Central memory CD8-positive, alpha-beta T cell (primary cell): ENCODE results near the gene RCBTB2.

Experiments used
- ATAC-seq: fragments of 150-1000 bp; cut with Tn5 transposase; replicated peaks from 2 replicates; pipeline ENCODE4 v1.10.0; 2022; ENCODE audit warnings: mild to moderate bottlenecking, moderate FRiP score, moderate number of reproducible peaks; ENCODE audit not compliant: poor library complexity, severe bottlenecking; ENCODE audit errors: extremely low read depth
- DNase-seq, 2 donors: peaks; one replicate each; pipeline ENCODE4 v3.0.0; 2021; ENCODE audit warnings: low spot score in 2 of 2
- H3K27ac Mint-ChIP-seq: one replicate; pipeline ENCODE4 v1.8.0; 2022; ENCODE audit warnings: low read depth, mild to moderate bottlenecking, moderate library complexity, mixed read lengths
- H3K27me3 Mint-ChIP-seq: one replicate; pipeline ENCODE4 v1.8.0; 2022; ENCODE audit warnings: mixed read lengths
- H3K36me3 Mint-ChIP-seq: one replicate; pipeline ENCODE4 v1.8.0; 2022; ENCODE audit warnings: mild to moderate bottlenecking, moderate library complexity, mixed read lengths; ENCODE audit not compliant: insufficient read depth
- H3K4me1 Mint-ChIP-seq: one replicate; pipeline ENCODE4 v1.8.0; 2022; ENCODE audit warnings: mixed read lengths
- H3K4me3 Mint-ChIP-seq: one replicate; pipeline ENCODE4 v1.8.0; 2022; ENCODE audit warnings: mild to moderate bottlenecking, moderate library complexity, mixed read lengths
- H3K9me3 Mint-ChIP-seq: one replicate; pipeline ENCODE4 v1.8.0; 2022; ENCODE audit warnings: mixed read lengths

RCBTB2 gene

GRCh38 chr13:48559638-48560320 lies 26.9 kb upstream of the RCBTB2 start:
- peaks cover 60% of the 10 kb centered on the region for H3K4me1 Mint-ChIP-seq
- ATAC-seq (no peak), DNase-seq (no peak)
- no peaks in the 10 kb centered on the region for H3K9me3 Mint-ChIP-seq
- peaks cover 5% of the 10 kb centered on the region for H3K36me3 Mint-ChIP-seq
- peak overlapping the region; percentile 16 for H3K4me3 Mint-ChIP-seq
- no peaks in the 10 kb centered on the region for H3K27me3 Mint-ChIP-seq
- no peak overlapping the region for H3K27ac Mint-ChIP-seq

- ATAC-seq (no peak), DNase-seq (no peak)
- Mint-ChIP-seq H3K4me1 (peaks cover 30% of the 10 kb centered on the region), H3K9me3 (no peaks in the 10 kb centered on the region), H3K4me3 (no peak overlapping the region), H3K27ac (no peak overlapping the region), H3K27me3 (no peaks in the 10 kb centered on the region), H3K36me3 (no peaks in the 10 kb centered on the region)
Measured at GRCh38 chr13:48556817-48557216, 23.9 kb upstream of the RCBTB2 start.

GRCh38 chr13:48555441-48555840 lies 22.6 kb upstream of the RCBTB2 start:
- DNase-seq: no peak
- Mint-ChIP-seq H3K4me3 (no peak overlapping the region), H3K27ac (no peak overlapping the region), H3K27me3 (no peaks in the 10 kb centered on the region), H3K9me3 (no peaks in the 10 kb centered on the region), H3K36me3 (no peaks in the 10 kb centered on the region), H3K4me1 (peaks cover 18% of the 10 kb centered on the region)
- ATAC-seq: no peak

- ATAC-seq (no peak), DNase-seq (no peak)
- no peaks in the 10 kb centered on the region for H3K36me3 Mint-ChIP-seq
- no peaks in the 10 kb centered on the region for H3K27me3 Mint-ChIP-seq
- peaks cover 5% of the 10 kb centered on the region for H3K4me1 Mint-ChIP-seq
- no peaks in the 10 kb centered on the region for H3K9me3 Mint-ChIP-seq
- no peak overlapping the region for H3K27ac Mint-ChIP-seq
- no peak overlapping the region for H3K4me3 Mint-ChIP-seq
Measured at GRCh38 chr13:48551329-48551728, 18.4 kb upstream of the RCBTB2 start.

- Mint-ChIP-seq H3K9me3 (no peaks in the 10 kb centered on the region), H3K27me3 (no peaks in the 10 kb centered on the region), H3K27ac (no peak overlapping the region), H3K36me3 (no peaks in the 10 kb centered on the region), H3K4me1 (peaks cover 12% of the 10 kb centered on the region), H3K4me3 (no peak overlapping the region)
- ATAC-seq (no peak), DNase-seq (no peak)
Measured at GRCh38 chr13:48549658-48550057, 16.8 kb upstream of the RCBTB2 start.

- Mint-ChIP-seq H3K9me3 (no peaks in the 10 kb centered on the region), H3K36me3 (no peaks in the 10 kb centered on the region), H3K27ac (no peak overlapping the region), H3K27me3 (no peaks in the 10 kb centered on the region), H3K4me3 (no peak overlapping the region), H3K4me1 (peaks cover 12% of the 10 kb centered on the region)
- no peak for DNase-seq
- no peak for ATAC-seq
Measured at GRCh38 chr13:48547663-48548092, 14.8 kb upstream of the RCBTB2 start.

- peaks cover 12% of the 10 kb centered on the region for H3K4me1 Mint-ChIP-seq
- H3K4me3 Mint-ChIP-seq: no peak overlapping the region
- no peaks in the 10 kb centered on the region for H3K9me3 Mint-ChIP-seq
- no peak for ATAC-seq
- no peak for DNase-seq
- no peaks in the 10 kb centered on the region for H3K27me3 Mint-ChIP-seq
- H3K36me3 Mint-ChIP-seq: no peaks in the 10 kb centered on the region
- H3K27ac Mint-ChIP-seq: no peak overlapping the region
Measured at GRCh38 chr13:48545608-48546007, 12.7 kb upstream of the RCBTB2 start.

GRCh38 chr13:48542581-48543341 lies 9.9 kb upstream of the RCBTB2 start:
- no peaks in the 10 kb centered on the region for H3K36me3 Mint-ChIP-seq
- no peak overlapping the region for H3K27ac Mint-ChIP-seq
- H3K9me3 Mint-ChIP-seq: no peaks in the 10 kb centered on the region
- peaks cover 8% of the 10 kb centered on the region for H3K4me1 Mint-ChIP-seq
- DNase-seq (no peak), ATAC-seq (no peak)
- H3K4me3 Mint-ChIP-seq: no peak overlapping the region
- H3K27me3 Mint-ChIP-seq: no peaks in the 10 kb centered on the region

GRCh38 chr13:48542138-48542537 lies 9.3 kb upstream of the RCBTB2 start:
- H3K27me3 Mint-ChIP-seq: no peaks in the 10 kb centered on the region
- H3K9me3 Mint-ChIP-seq: peaks cover 5% of the 10 kb centered on the region
- ATAC-seq: no peak
- no peak for DNase-seq
- peaks cover 8% of the 10 kb centered on the region for H3K4me1 Mint-ChIP-seq
- H3K27ac Mint-ChIP-seq: no peak overlapping the region
- H3K4me3 Mint-ChIP-seq: no peak overlapping the region
- H3K36me3 Mint-ChIP-seq: no peaks in the 10 kb centered on the region

- H3K4me3 Mint-ChIP-seq: no peak overlapping the region
- ATAC-seq (no peak), DNase-seq (no peak)
- no peaks in the 10 kb centered on the region for H3K4me1 Mint-ChIP-seq
- no peaks in the 10 kb centered on the region for H3K27me3 Mint-ChIP-seq
- H3K27ac Mint-ChIP-seq: no peak overlapping the region
- H3K36me3 Mint-ChIP-seq: no peaks in the 10 kb centered on the region
- H3K9me3 Mint-ChIP-seq: peaks cover 11% of the 10 kb centered on the region
Measured at GRCh38 chr13:48539550-48539949, 6.7 kb upstream of the RCBTB2 start.

- Mint-ChIP-seq H3K27me3 (no peaks in the 10 kb centered on the region), H3K4me1 (peaks cover 10% of the 10 kb centered on the region), H3K36me3 (peaks cover 20% of the 10 kb centered on the region), H3K9me3 (peaks cover 11% of the 10 kb centered on the region), H3K27ac (no peak overlapping the region), H3K4me3 (no peak overlapping the region)
- ATAC-seq (no peak), DNase-seq (no peak)
Measured at GRCh38 chr13:48536621-48537250, 3.9 kb upstream of the RCBTB2 start.

- peaks cover 11% of the 10 kb centered on the region for H3K9me3 Mint-ChIP-seq
- no peak for DNase-seq
- peaks cover 20% of the 10 kb centered on the region for H3K4me1 Mint-ChIP-seq
- no peak overlapping the region for H3K4me3 Mint-ChIP-seq
- H3K27ac Mint-ChIP-seq: no peak overlapping the region
- ATAC-seq: no peak
- peaks cover 26% of the 10 kb centered on the region for H3K36me3 Mint-ChIP-seq
- no peaks in the 10 kb centered on the region for H3K27me3 Mint-ChIP-seq
Measured at GRCh38 chr13:48535766-48536165, 2.9 kb upstream of the RCBTB2 start.
